Measurements from ENCODE around the gene ZRANB1.
"Not testable (repeated sequence)": the region's sequence is repeated elsewhere in the genome, so short reads cannot be mapped to it uniquely, and the experiment has no call there.

ZRANB1 gene

DNA sequence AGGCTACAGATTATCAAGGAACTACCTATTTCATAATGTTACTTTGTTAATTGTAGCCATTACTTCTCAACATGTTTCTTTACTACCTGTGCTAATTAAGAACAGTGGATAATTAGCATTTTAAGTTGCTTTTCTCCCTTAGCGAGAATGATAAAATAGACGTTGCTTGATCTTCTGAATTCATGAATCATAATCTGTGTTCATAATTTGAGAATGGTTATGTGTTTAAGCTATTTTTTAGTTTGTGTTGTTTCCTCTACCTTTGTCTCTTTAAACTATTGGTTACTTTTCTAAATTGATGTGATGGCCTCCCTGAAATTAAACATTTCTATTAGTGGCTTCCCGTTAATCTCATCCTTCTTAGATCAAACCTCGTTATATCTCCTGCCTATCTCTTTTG lies at the start of gene ZRANB1:
ZRANB1 (plus strand) TSS at position 301 of the 400 bp plus-strand sequence. CDS start 371 bp downstream, outside the sequence.
- DNase-seq (ENCODE audit: low spot score): no peak

- no peak for DNase-seq (ENCODE audit: low spot score)
These were observed 49.0 kb upstream of the ZRANB1 start for GRCh38 chr10:124892905-124893304.

DNA sequence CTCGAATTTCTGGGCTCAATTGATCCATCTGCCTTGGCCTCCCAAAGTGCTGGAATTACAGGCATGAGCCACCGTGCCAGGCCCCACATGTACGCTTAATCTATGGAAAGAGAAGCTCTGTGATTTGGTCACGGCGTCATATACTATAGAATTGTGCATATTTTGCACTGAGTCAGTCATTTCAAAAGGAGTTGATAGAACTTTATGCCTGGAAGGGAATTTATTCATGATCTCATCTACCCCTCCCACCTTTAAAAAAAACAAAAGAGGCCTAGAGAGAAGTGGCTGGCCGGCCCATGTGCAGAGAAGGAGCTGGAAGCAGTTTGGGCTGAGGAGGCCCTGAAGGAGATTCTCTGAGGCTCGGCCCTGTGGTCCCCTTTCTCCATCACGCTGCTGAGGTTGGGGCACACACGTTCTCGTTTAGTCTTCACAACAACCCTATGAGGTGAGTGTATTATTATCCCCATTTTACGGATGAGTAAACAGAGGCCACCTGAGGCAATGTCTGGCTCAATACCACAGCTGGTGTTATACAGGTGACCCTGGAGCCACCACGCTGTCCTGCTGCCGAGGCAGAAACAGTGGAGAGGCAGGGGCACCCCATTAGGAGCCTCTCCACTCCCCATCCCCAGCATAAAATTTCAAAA lies 47.2 kb upstream of the ZRANB1 start:
- no peak for DNase-seq (ENCODE audit: low spot score)

DNA sequence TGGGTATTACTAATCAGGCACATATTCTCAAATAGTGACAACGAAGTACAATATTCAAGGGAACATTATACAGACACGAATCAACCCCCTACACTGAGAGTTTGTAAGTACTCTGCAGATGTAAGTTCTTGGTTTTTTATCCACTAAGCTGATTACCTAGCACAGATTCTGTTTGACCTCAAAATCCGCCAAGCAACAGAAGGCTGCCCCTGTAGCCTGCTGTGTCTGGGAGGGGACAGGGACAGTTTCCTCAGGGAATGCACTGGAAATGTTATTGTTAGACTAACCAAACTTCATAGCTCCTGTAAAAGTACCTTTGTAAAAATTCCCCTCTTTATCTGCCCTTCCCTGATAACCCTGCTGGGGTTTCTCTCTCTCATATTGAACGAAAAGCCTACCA lies 45.2 kb upstream of the ZRANB1 start:
- no peak for DNase-seq (ENCODE audit: low spot score)

- DNase-seq (ENCODE audit: low spot score): no peak
These were observed 43.5 kb upstream of the ZRANB1 start for GRCh38 chr10:124898471-124898870.

DNA sequence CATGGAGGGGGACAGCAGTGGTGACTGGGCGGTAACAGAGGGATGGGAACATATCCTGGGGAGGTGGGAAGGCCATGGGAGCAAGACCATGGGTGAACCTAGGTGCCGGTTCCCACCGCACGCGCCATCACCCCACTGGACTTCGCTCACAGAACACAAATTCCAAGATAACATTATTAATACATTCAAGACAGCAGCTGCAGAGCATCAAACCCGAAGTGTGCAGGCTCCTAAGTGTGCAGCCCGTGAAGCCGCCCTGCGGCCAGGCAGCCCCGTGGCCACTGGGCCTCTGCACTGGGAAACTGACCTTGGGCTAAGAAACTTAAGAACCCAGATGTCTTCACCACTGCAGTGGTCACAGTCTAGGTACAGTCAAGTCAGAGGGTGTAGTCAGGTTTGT lies 42.8 kb upstream of the ZRANB1 start:
- DNase-seq (ENCODE audit: low spot score): no peak

GRCh38 chr10:124902462-124902861 lies 39.5 kb upstream of the ZRANB1 start:
- no peak for DNase-seq (ENCODE audit: low spot score)

GRCh38 chr10:124903111-124903510 lies 38.8 kb upstream of the ZRANB1 start:
- no peak for DNase-seq (ENCODE audit: low spot score)

DNA sequence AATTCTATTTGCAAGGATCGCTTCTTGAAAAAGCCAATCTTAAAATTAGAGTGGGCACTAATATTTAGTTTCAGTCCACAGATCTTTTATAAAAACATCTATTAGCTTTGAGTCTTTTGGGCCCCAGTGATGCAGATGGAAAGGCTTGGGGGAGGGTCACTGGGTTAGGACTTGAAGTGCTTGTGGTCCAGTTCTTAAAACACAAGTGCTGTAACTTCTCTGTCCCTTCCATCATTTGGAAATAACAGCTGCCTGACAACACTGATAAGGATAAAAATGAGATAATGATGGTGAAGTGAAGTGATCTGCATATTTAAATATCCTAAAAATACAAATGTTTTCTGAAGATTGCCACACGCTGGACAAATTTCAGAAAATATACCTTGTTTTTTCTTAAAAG lies 37.1 kb upstream of the ZRANB1 start:
- no peak for DNase-seq (ENCODE audit: low spot score)

DNA sequence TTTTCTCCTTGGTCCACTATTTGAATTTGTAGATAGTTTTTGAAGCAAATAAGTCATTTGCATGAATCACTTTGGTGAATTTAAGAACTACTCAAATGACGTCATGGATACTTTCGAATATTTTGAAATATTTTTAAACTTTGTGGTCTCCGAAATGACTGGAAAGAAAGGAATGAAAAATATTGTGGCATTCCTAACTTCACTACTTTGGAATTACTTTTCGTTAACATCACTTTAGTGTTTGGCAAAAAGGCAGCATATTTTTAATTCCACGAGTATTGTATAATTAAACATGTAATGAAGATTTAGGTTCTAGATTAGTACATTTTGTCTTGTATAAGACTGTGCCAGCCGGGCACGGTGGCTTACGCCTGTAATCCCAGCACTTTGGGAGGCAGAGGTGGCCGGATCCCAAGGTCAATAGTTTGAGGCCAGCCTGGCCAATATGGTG lies 35.3 kb upstream of the ZRANB1 start:
- DNase-seq (ENCODE audit: low spot score): no peak

- no peak for DNase-seq (ENCODE audit: low spot score)
These were observed 32.4 kb upstream of the ZRANB1 start for GRCh38 chr10:124909563-124909962.

DNA sequence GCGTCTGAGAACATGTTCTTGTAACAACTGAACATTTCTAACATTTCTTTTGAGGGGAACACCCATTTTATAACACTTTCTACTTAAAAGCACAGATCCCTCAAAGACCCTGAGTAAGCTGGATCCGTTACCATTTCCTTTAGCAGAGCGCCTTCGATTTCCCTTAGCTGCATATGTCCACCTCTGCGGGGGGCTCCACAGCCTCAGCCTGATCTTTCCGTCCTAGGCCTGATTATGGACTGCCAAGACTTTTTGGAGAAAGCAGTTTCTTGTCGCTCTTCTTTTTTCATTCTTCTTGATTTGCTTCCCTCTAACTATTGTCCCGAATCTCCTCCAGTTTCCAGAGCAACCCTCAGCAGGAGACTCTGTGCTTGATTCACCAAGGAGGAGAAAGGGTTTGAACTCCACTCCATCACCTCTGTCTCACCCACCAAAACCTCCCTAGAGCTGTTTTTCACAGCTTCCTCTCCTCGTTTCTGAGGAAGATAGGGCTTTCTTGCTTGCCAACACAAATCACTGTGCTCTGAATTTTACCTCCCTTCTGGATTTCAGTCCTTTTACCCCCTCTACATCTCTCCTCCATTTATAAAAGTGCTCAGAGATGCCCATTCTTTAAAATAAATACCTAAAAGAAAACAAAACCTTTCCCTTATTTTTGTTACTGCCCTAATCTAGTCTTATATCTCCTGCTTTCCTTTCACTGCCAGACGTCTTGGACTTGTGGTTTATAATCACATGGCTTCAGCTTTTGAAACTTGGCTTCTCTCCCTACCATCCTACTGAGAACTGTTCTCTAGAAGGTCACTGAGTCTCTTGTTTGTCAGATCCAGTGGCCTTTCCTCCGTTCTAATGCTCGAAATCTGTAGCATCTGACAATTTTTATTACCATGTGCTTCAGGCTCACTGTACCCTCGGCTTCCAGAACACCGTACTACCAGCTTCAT lies 30.5 kb upstream of the ZRANB1 start:
- no peak for DNase-seq (ENCODE audit: low spot score)

- DNase-seq (ENCODE audit: low spot score): no peak
These were observed 29.6 kb upstream of the ZRANB1 start for GRCh38 chr10:124912101-124912886.

DNA sequence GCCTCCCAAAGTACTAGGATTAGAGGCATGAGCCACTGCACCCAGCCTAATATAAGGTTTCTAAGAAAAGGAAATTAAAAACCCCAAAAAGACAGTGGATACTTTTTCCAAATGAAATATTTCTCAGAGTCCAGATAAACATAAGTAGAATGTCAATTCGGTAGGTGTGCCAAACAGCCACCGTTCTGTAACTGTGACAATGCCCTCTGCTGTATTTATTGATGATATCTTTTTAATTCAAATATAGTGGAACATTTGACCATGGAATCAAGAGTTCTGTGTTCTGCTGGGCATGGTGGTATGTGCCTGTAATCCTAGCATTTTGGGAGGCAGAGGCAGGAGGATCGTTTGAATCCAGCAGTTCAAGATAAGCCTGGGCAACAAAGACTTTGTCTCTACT lies 28.8 kb upstream of the ZRANB1 start:
- DNase-seq (ENCODE audit: low spot score): no peak

GRCh38 chr10:124914398-124914797 lies 27.5 kb upstream of the ZRANB1 start:
- DNase-seq (ENCODE audit: low spot score): not testable (repeated sequence)

- no peak for DNase-seq (ENCODE audit: low spot score)
These were observed 25.8 kb upstream of the ZRANB1 start for GRCh38 chr10:124916098-124916584.

GRCh38 chr10:124916585-124917427 lies 25.1 kb upstream of the ZRANB1 start:
- peak; percentile 97 for DNase-seq (ENCODE audit: low spot score)

- peak; percentile 14 for DNase-seq (ENCODE audit: low spot score)
These were observed 24.3 kb upstream of the ZRANB1 start for GRCh38 chr10:124917428-124918190.

DNA sequence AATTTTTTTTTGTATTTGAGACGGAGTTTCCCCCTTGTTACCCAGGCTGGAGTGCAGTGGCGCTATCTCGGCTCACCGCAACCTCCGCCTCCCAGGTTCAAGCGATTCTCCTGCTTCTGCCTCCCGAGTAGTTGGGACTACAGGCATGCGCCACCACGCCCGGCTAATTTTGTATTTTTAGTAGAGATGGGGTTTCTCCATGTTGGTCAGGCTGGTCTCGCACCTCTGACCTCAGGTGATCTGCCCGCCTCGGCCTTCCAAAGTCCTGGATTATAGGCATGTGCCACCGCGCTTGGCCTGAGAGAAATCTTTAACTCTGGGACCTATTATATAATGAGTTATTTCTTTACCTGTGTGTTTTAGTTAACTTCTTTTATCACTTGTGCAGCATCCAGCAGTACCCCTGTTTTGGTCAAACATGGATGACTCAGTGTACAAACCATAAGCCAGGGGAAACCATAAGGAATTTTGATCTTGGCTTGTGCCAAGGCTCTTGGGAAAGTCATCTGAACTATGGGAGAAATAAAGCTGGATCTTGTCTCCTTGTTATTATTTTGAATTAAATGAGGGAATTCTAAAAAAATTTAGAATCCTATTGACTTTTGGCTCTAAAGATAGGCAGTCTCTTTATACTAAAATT lies 23.6 kb upstream of the ZRANB1 start:
- DNase-seq (ENCODE audit: low spot score): no peak

- no peak for DNase-seq (ENCODE audit: low spot score)
These were observed 23.0 kb upstream of the ZRANB1 start for GRCh38 chr10:124918906-124919305.
